ENCODE measurements around the gene BBS9. TPM values are rescaled to one million over a fixed set of nuclear protein-coding genes. Genes with fewer than 3 reads are reported as not detected.
"Not testable (repeated sequence)": the region's sequence is repeated elsewhere in the genome, so short reads cannot be mapped to it uniquely, and the experiment has no call there.

The BBS9 gene
- total and polyA plus RNA-seq, 5 experiments from 2014 or later = 11.2 to 31.8 (median 12.7) TPM

- DNase-seq (no peak), ATAC-seq (no peak)
- no peak overlapping the region for H3K4me3 Mint-ChIP-seq
- no peak overlapping the region for H3K27ac Mint-ChIP-seq
- peaks cover 0 to 6% (median 4%) of the 10 kb centered on the region in 4 donors for H3K4me1 Mint-ChIP-seq
- POLR2A ChIA-PET = no interaction called here
- H3K9me3 Mint-ChIP-seq = no peaks in the 10 kb centered on the region
- H3K27me3 Mint-ChIP-seq = no peaks in the 10 kb centered on the region
- H3K36me3 Mint-ChIP-seq = peaks cover 0 to 35% (median 28%) of the 10 kb centered on the region in 3 donors
Observed at GRCh38 chr7:33261585-33261984, 132.2 kb downstream of the BBS9 start.

GRCh38 chr7:33262476-33262875 lies 133.1 kb downstream of the BBS9 start:
- POLR2A ChIA-PET = no interaction called here
- Mint-ChIP-seq H3K9me3 (no peaks in the 10 kb centered on the region), H3K27me3 (no peaks in the 10 kb centered on the region), H3K4me3 (no peak overlapping the region), H3K27ac (no peak overlapping the region), H3K36me3 (peaks cover 0 to 35% (median 25%) of the 10 kb centered on the region in 3 donors), H3K4me1 (peaks cover 0 to 6% (median 4%) of the 10 kb centered on the region in 4 donors)
- DNase-seq (no peak), ATAC-seq (no peak)

GRCh38 chr7:33271839-33272371 lies 142.5 kb downstream of the BBS9 start:
- H3K27ac Mint-ChIP-seq, H3K4me1 Mint-ChIP-seq, H3K27me3 Mint-ChIP-seq, H3K4me3 Mint-ChIP-seq, DNase-seq, POLR2A ChIA-PET, ATAC-seq: not testable (repeated sequence)
- H3K9me3 Mint-ChIP-seq = peaks cover 11 to 32% (median 22%) of the 10 kb centered on the region in 9 donors
- peaks cover 49 to 83% (median 54%) of the 10 kb centered on the region in 3 donors for H3K36me3 Mint-ChIP-seq

- Mint-ChIP-seq H3K36me3 (peaks cover 55 to 86% (median 56%) of the 10 kb centered on the region in 3 donors), H3K4me1 (no peaks in the 10 kb centered on the region), H3K9me3 (peaks cover 11 to 46% (median 34%) of the 10 kb centered on the region in 9 donors), H3K4me3 (no peak overlapping the region), H3K27me3 (no peaks in the 10 kb centered on the region), H3K27ac (no peak overlapping the region)
- no peak for ATAC-seq
- no peak for DNase-seq
- POLR2A ChIA-PET = no interaction called here
Observed at GRCh38 chr7:33273356-33273755, 144.0 kb downstream of the BBS9 start.

- POLR2A ChIA-PET = no interaction called here
- H3K36me3 Mint-ChIP-seq = peaks cover 55 to 78% (median 62%) of the 10 kb centered on the region in 3 donors
- H3K4me1 Mint-ChIP-seq = peaks cover 0 to 2% (median 0%) of the 10 kb centered on the region in 4 donors
- no peak for DNase-seq
- no peaks in the 10 kb centered on the region for H3K27me3 Mint-ChIP-seq
- peak overlapping the region in 2 of 10 donors; percentile 6 to 42 for H3K27ac Mint-ChIP-seq
- no peak overlapping the region for H3K4me3 Mint-ChIP-seq
- H3K9me3 Mint-ChIP-seq = peaks cover 11 to 49% (median 36%) of the 10 kb centered on the region in 9 donors
- no peak for ATAC-seq
Observed at GRCh38 chr7:33276325-33276724, 147.0 kb downstream of the BBS9 start.

GRCh38 chr7:33276729-33277128 lies 147.4 kb downstream of the BBS9 start:
- Mint-ChIP-seq H3K27ac (peak overlapping the region in 1 of 10 donors; percentile 6), H3K4me3 (no peak overlapping the region), H3K4me1 (peaks cover 0 to 2% (median 0%) of the 10 kb centered on the region in 4 donors), H3K27me3 (no peaks in the 10 kb centered on the region), H3K9me3 (peaks cover 11 to 45% (median 32%) of the 10 kb centered on the region in 9 donors), H3K36me3 (peaks cover 51 to 74% (median 62%) of the 10 kb centered on the region in 3 donors)
- POLR2A ChIA-PET = no interaction called here
- DNase-seq = no peak
- no peak for ATAC-seq

GRCh38 chr7:33278095-33278494 lies 148.7 kb downstream of the BBS9 start:
- POLR2A ChIA-PET = no interaction called here
- no peak for DNase-seq
- Mint-ChIP-seq H3K9me3 (peaks cover 11 to 42% (median 31%) of the 10 kb centered on the region in 9 donors), H3K4me1 (peaks cover 0 to 2% (median 0%) of the 10 kb centered on the region in 4 donors), H3K27me3 (no peaks in the 10 kb centered on the region), H3K4me3 (no peak overlapping the region), H3K36me3 (peaks cover 41 to 65% (median 53%) of the 10 kb centered on the region in 3 donors), H3K27ac (no peak overlapping the region)
- no peak for ATAC-seq

GRCh38 chr7:33286501-33286900 lies 157.1 kb downstream of the BBS9 start:
- POLR2A ChIA-PET = no interaction called here
- peaks cover 15 to 37% (median 21%) of the 10 kb centered on the region in 9 donors for H3K9me3 Mint-ChIP-seq
- peaks cover 37 to 59% (median 42%) of the 10 kb centered on the region in 3 donors for H3K36me3 Mint-ChIP-seq

GRCh38 chr7:33287738-33288137 lies 158.4 kb downstream of the BBS9 start:
- Mint-ChIP-seq H3K27me3 (no peaks in the 10 kb centered on the region), H3K36me3 (peaks cover 37 to 65% (median 42%) of the 10 kb centered on the region in 3 donors), H3K4me1 (no peaks in the 10 kb centered on the region)

More at GRCh38 chr7:33286501-33286900, 157.1 kb downstream of the BBS9 start:
- Mint-ChIP-seq H3K4me1 (no peaks in the 10 kb centered on the region), H3K4me3 (no peak overlapping the region), H3K27me3 (no peaks in the 10 kb centered on the region), H3K27ac (no peak overlapping the region)
- no peak for ATAC-seq
- DNase-seq = no peak

GRCh38 chr7:33298848-33299247 lies 169.5 kb downstream of the BBS9 start:
- Mint-ChIP-seq H3K4me1 (no peaks in the 10 kb centered on the region), H3K27ac (no peak overlapping the region), H3K4me3 (no peak overlapping the region), H3K9me3 (peaks cover 23 to 70% (median 40%) of the 10 kb centered on the region in 9 donors), H3K36me3 (peaks cover 33 to 61% (median 52%) of the 10 kb centered on the region in 3 donors), H3K27me3 (no peaks in the 10 kb centered on the region)
- ATAC-seq (no peak), DNase-seq (no peak)
- POLR2A ChIA-PET = no interaction called here

More at GRCh38 chr7:33287738-33288137, 158.4 kb downstream of the BBS9 start:
- no peak overlapping the region for H3K4me3 Mint-ChIP-seq
- no peak overlapping the region for H3K27ac Mint-ChIP-seq
- POLR2A ChIA-PET = no interaction called here
- ATAC-seq (no peak), DNase-seq (no peak)
- peaks cover 15 to 37% (median 21%) of the 10 kb centered on the region in 9 donors for H3K9me3 Mint-ChIP-seq

GRCh38 chr7:33299425-33299824 lies 170.1 kb downstream of the BBS9 start:
- H3K27ac Mint-ChIP-seq = no peak overlapping the region
- H3K4me1 Mint-ChIP-seq = no peaks in the 10 kb centered on the region
- peaks cover 23 to 73% (median 40%) of the 10 kb centered on the region in 9 donors for H3K9me3 Mint-ChIP-seq
- POLR2A ChIA-PET = no interaction called here
- ATAC-seq (no peak), DNase-seq (no peak)
- no peaks in the 10 kb centered on the region for H3K27me3 Mint-ChIP-seq
- peaks cover 34 to 60% (median 48%) of the 10 kb centered on the region in 3 donors for H3K36me3 Mint-ChIP-seq
- H3K4me3 Mint-ChIP-seq = no peak overlapping the region

GRCh38 chr7:33300131-33300530 lies 170.8 kb downstream of the BBS9 start:
- Mint-ChIP-seq H3K4me3 (no peak overlapping the region), H3K27me3 (no peaks in the 10 kb centered on the region), H3K9me3 (peaks cover 23 to 78% (median 40%) of the 10 kb centered on the region in 9 donors), H3K4me1 (no peaks in the 10 kb centered on the region), H3K27ac (no peak overlapping the region), H3K36me3 (peaks cover 36 to 65% (median 51%) of the 10 kb centered on the region in 3 donors)
- POLR2A ChIA-PET = no interaction called here
- ATAC-seq (no peak), DNase-seq (no peak)

GRCh38 chr7:33300742-33301141 lies 171.4 kb downstream of the BBS9 start:
- POLR2A ChIA-PET = no interaction called here
- Mint-ChIP-seq H3K36me3 (peaks cover 39 to 69% (median 57%) of the 10 kb centered on the region in 3 donors), H3K27me3 (no peaks in the 10 kb centered on the region), H3K4me3 (no peak overlapping the region), H3K4me1 (no peaks in the 10 kb centered on the region), H3K27ac (no peak overlapping the region), H3K9me3 (peaks cover 25 to 84% (median 44%) of the 10 kb centered on the region in 9 donors)
- no peak for DNase-seq
- no peak for ATAC-seq

Data from naive thymus-derived CD8-positive, alpha-beta T cell (primary cell).